ENCODE data around the gene FCHSD2. TPM values are rescaled to one million over a fixed set of nuclear protein-coding genes. Genes with fewer than 3 reads are reported as not detected.

Gene FCHSD2
- total and polyA plus RNA-seq, 4 donors: 14.7 to 41.6 (median 32.6) TPM

GRCh38 chr11:72968390-72968789, 173.7 kb downstream of the FCHSD2 start:
- H3K27ac ChIP-seq (ENCODE audit: low read depth in 1 of 2, low read length in 1 of 2): no peak overlapping the region
- H3K4me3 ChIP-seq: no peak overlapping the region
- peaks cover 0 to 1% (median 0%) of the 10 kb centered on the region in 4 donors for H3K9me3 ChIP-seq (ENCODE audit: control insufficient read depth in 4 of 4, insufficient read depth in 3 of 4, low read length in 3 of 4)
- no peak overlapping the region for H3K9ac ChIP-seq (ENCODE audit: insufficient read depth in 1 of 2, low read length in 2 of 2)
- no peak for DNase-seq
- TF ChIP-seq CTCF (IDR thresholded peaks at IDR 0.05; ENCODE audit: control extremely low read depth, extremely low read depth): no peak
- H3K4me1 ChIP-seq (ENCODE audit: control insufficient read depth in 5 of 5, insufficient read depth in 5 of 5, low read length in 5 of 5): peaks cover 0 to 20% (median 2%) of the 10 kb centered on the region in 5 donors
- ATAC-seq (ENCODE audit: insufficient read depth, low FRiP score): no peak
- H3K27me3 ChIP-seq (ENCODE audit: control insufficient read depth in 3 of 3, insufficient read depth in 3 of 3, low read length in 2 of 3): no peaks in the 10 kb centered on the region
- H3K36me3 ChIP-seq (ENCODE audit: control insufficient read depth in 4 of 4, insufficient read depth in 4 of 4, low read length in 4 of 4): peaks cover 0 to 4% (median 2%) of the 10 kb centered on the region in 4 donors

GRCh38 chr11:72965672-72966071, 176.4 kb downstream of the FCHSD2 start:
- H3K36me3 ChIP-seq (ENCODE audit: control insufficient read depth in 4 of 4, insufficient read depth in 4 of 4, low read length in 4 of 4): peaks cover 0 to 4% (median under 1%) of the 10 kb centered on the region in 4 donors
- WGBS, 2 donors: 65 to 92% methylated on average over 1 of the region's 1 CpG
- TF ChIP-seq CTCF (IDR thresholded peaks at IDR 0.05; ENCODE audit: control extremely low read depth, extremely low read depth): no peak
- DNase-seq (no peak), ATAC-seq (ENCODE audit: insufficient read depth, low FRiP score) (no peak)
- no peak overlapping the region for H3K4me3 ChIP-seq
- H3K4me1 ChIP-seq (ENCODE audit: control insufficient read depth in 5 of 5, insufficient read depth in 5 of 5, low read length in 5 of 5): peaks cover 0 to 6% (median 0%) of the 10 kb centered on the region in 5 donors
- H3K9me3 ChIP-seq (ENCODE audit: control insufficient read depth in 4 of 4, insufficient read depth in 3 of 4, low read length in 3 of 4): peaks cover 0 to 1% (median 0%) of the 10 kb centered on the region in 4 donors
- H3K27me3 ChIP-seq (ENCODE audit: control insufficient read depth in 3 of 3, insufficient read depth in 3 of 3, low read length in 2 of 3): no peaks in the 10 kb centered on the region
- no peak overlapping the region for H3K9ac ChIP-seq (ENCODE audit: insufficient read depth in 1 of 2, low read length in 2 of 2)
- H3K27ac ChIP-seq (ENCODE audit: low read depth in 1 of 2, low read length in 1 of 2): no peak overlapping the region

- ATAC-seq (ENCODE audit: insufficient read depth, low FRiP score): no peak
- no peak for DNase-seq
- TF ChIP-seq CTCF (IDR thresholded peaks at IDR 0.05; ENCODE audit: control extremely low read depth, extremely low read depth): no peak
- Histone ChIP-seq H3K27me3 (ENCODE audit: control insufficient read depth in 3 of 3, insufficient read depth in 3 of 3, low read length in 2 of 3) (no peaks in the 10 kb centered on the region), H3K9ac (ENCODE audit: insufficient read depth in 1 of 2, low read length in 2 of 2) (no peak overlapping the region), H3K4me3 (no peak overlapping the region), H3K36me3 (ENCODE audit: control insufficient read depth in 4 of 4, insufficient read depth in 4 of 4, low read length in 4 of 4) (peaks cover 0 to 4% (median 4%) of the 10 kb centered on the region in 4 donors), H3K27ac (ENCODE audit: low read depth in 1 of 2, low read length in 1 of 2) (no peak overlapping the region), H3K9me3 (ENCODE audit: control insufficient read depth in 4 of 4, insufficient read depth in 3 of 4, low read length in 3 of 4) (peaks cover 0 to 1% (median 0%) of the 10 kb centered on the region in 4 donors), H3K4me1 (ENCODE audit: control insufficient read depth in 5 of 5, insufficient read depth in 5 of 5, low read length in 5 of 5) (peaks cover 0 to 3% (median 0%) of the 10 kb centered on the region in 5 donors)
Measured at GRCh38 chr11:72962717-72963116, 179.4 kb downstream of the FCHSD2 start.

- no peak for ATAC-seq (ENCODE audit: insufficient read depth, low FRiP score)
- no peak overlapping the region for H3K4me3 ChIP-seq
- peaks cover 0 to 6% (median 4%) of the 10 kb centered on the region in 4 donors for H3K36me3 ChIP-seq (ENCODE audit: control insufficient read depth in 4 of 4, insufficient read depth in 4 of 4, low read length in 4 of 4)
- no peak for TF ChIP-seq CTCF (IDR thresholded peaks at IDR 0.05; ENCODE audit: control extremely low read depth, extremely low read depth)
- H3K27ac ChIP-seq (ENCODE audit: low read depth in 1 of 2, low read length in 1 of 2): no peak overlapping the region
- WGBS, 2 donors: 66 to 72% methylated on average over 4 of the region's 4 CpGs
- H3K4me1 ChIP-seq (ENCODE audit: control insufficient read depth in 5 of 5, insufficient read depth in 5 of 5, low read length in 5 of 5): peaks cover 0 to 3% (median 0%) of the 10 kb centered on the region in 5 donors
- no peak overlapping the region for H3K9ac ChIP-seq (ENCODE audit: insufficient read depth in 1 of 2, low read length in 2 of 2)
- no peaks in the 10 kb centered on the region for H3K27me3 ChIP-seq (ENCODE audit: control insufficient read depth in 3 of 3, insufficient read depth in 3 of 3, low read length in 2 of 3)
- peak in 2 of 3 donors; percentile 23 to 41 for DNase-seq
- peaks cover 0 to 1% (median 0%) of the 10 kb centered on the region in 4 donors for H3K9me3 ChIP-seq (ENCODE audit: control insufficient read depth in 4 of 4, insufficient read depth in 3 of 4, low read length in 3 of 4)
Measured at GRCh38 chr11:72962084-72962483, 180.0 kb downstream of the FCHSD2 start.
